Superior temporal gyrus (tissue), 1 donor: ENCODE data around the gene MUS81.
A peak's percentile ranks its signal among the peaks of the same experiment; 100 is the strongest.

Source experiments
- DNase-seq: peaks from one replicate; pipeline ENCODE4 v3.0.0-alpha.2; 2016; ENCODE audit errors: extremely low spot score

Gene MUS81

DNA sequence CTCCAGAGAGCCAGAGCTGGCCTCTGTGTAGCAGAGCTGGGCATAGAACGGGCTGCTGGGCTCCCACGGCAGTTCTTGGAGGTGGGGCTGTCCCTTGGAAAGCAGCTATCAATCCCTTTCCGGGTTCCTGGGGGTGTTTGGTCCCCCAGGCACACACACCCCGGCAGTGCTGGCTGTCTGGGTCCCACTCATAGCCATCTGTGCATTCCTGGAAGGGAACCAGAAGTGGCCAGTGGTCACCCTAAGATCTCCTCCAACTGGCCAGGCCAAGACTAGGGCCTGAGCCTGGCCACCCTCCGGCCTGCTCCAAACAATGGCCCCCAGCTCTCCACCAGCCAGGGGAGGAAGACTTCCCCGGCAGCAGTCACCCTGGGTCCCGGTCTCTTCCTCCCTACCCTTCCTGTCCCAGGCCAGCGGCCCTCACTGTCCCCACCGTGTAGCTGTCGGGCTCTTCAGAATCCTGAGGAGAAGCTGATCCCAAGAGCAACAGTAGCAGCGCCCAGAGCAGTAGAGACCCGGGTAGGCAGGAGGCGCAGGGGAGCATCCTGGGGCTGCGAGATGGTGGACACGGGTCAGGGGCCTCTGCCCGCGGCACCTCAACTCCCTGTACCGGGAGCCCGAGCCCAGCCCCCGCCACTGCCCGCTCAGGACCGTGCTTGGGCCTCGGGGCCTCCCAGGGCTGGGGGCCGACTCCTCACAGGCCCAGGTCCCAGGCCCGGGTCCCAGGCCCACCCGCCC, 11.7 kb downstream of the MUS81 start:
- DNase-seq: no peak

DNA sequence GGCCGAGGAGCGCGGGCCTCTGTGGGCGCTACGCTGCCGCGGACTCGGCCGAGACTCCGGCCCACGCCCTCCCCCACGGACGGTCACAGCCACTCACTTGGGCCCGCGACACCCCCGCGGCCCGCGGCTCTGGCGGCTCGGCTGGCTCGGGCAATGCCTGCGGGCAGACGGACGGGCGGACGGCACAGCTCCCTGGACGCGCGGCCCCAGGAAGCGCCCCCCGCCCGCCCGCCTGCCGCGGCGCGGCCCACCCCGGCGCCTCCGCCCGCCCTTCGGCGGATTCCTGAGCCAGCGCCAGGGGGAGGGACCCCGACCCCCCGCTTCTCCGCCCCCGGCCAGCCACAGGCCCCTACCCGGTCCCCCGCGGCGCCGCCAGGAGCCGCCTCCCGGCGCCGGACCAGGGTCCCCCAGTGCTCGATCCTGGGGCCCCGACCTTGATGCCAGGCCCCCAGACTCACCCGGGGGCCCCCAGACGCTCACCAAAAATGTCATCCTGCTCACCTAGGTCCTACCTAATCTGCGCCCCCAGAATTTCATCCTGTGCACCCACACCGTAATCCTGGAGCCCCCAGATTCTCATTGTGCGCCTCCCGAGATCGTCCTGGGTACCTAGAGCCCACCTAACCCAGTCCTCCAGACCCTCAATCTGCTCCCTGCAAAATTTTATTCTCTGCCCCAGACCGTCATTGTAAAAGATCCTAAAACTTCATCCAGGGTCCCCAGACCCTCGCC, 12.5 kb downstream of the MUS81 start, which contains the start of gene EFEMP2:
Gene EFEMP2 (minus strand): TSS at position 215 of the 732 bp plus-strand sequence. CDS start 446 bp downstream, outside the sequence.
- no peak for DNase-seq

DNA sequence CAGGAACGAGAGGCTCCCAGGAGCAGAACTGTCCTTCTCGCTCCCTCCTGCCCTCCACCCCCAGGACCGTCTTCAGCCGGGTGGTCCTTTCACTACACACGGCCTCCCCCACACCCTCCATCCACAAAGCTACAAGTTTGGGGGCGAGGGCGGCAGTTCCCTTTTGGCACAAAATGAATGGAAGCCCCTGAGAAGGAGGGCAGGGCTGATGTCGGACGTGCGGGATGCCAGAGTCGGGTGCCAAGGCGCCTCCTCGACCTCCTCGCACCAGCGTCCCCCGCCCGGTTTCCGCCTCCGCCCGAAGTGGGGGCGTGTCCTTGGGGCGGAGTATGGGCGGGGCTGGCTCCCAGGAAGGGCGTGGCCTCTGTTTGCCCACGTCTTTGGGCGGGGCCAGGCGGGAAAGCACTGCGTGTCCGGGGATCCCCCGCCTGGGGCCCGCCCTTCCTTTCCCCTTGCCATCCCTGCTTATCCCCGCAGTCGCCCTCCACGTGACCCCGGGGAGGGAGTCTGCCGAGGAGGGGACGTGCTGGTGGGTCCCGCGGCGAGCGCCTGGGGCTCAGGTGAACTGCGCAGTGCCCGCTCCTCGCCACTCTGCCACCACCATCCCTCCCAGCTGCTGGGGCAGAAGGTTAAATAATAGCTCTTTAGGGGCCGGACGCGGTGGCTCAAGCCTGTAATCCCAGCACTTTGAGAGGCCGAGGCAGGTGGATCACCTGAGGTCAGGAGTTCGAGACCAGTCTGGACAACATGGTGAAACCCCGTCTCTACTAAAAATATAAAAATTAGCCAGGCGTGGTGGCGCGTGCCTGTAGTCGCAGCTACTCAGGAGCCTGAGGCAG, 13.3 kb downstream of the MUS81 start:
- DNase-seq: peak; percentile 88

DNA sequence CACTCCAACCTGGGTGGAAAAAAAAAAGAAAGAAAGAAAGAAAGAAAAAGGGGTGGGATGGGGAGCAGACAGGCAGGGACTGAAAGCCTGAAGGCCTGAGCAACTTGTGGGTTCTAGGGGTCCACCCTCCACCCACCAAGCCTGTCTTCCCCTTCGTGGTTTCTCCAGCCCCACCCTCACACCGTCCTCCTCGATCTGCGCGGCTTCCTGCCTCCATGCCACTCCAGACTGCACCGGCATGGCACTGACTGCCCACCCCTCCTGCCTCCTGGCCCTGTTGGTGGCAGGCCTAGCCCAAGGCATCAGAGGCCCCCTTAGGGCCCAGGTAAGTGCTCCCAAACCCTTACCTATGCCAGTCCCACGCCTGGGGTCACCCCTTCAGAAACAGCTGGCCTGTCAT, 19.4 kb downstream of the MUS81 start, which contains the start of gene CTSW:
Gene CTSW (plus strand): TSS at position 221 of the 400 bp plus-strand sequence. CDS start 18 bp downstream, at position 239.
- no peak for DNase-seq

DNA sequence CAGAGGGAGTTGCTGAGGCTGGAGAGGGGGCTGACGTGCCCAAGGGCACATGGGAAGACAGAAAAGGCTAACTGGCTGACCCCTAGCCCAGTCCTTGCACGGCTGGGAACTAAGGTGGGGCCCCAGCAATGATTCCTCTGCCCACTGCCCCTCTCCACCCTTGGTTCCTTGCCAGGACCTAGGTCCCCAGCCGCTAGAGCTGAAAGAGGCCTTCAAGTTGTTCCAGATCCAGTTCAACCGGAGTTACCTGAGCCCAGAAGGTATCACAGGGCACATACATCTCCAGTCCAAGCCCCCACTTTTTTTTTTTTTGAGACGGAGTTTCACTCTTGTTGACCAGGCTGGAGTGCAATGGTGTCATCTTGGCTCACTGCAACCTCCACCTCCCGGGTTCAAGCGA, 19.8 kb downstream of the MUS81 start:
- DNase-seq: no peak

DNA sequence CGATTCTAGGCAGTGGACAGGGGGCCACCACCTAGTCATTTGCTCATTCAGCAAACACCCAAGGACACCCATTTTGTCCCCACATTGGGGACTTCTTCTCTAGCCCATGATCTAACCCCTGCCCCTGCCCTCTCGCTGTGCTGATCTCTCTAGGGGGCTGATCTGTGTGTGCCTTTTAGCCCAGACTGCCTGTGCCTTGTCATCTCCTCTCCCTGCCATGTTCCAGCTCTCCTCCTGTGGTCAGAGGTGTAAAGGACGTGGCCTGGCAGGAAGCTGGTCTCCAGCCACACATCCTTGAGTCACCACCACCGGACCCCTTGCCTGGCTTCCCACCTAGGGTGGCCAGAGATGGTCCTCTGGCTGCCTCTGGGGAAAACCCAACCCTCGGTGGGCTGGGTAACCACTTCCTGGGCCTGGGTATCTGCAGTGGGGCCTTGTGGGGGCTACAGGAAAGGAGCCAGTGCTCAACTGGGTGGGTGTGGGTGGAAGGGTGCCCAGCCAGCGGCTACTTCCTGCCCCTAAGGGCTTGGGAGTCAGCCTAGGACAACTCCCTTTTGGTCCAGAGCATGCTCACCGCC, 20.7 kb downstream of the MUS81 start:
- no peak for DNase-seq

DNA sequence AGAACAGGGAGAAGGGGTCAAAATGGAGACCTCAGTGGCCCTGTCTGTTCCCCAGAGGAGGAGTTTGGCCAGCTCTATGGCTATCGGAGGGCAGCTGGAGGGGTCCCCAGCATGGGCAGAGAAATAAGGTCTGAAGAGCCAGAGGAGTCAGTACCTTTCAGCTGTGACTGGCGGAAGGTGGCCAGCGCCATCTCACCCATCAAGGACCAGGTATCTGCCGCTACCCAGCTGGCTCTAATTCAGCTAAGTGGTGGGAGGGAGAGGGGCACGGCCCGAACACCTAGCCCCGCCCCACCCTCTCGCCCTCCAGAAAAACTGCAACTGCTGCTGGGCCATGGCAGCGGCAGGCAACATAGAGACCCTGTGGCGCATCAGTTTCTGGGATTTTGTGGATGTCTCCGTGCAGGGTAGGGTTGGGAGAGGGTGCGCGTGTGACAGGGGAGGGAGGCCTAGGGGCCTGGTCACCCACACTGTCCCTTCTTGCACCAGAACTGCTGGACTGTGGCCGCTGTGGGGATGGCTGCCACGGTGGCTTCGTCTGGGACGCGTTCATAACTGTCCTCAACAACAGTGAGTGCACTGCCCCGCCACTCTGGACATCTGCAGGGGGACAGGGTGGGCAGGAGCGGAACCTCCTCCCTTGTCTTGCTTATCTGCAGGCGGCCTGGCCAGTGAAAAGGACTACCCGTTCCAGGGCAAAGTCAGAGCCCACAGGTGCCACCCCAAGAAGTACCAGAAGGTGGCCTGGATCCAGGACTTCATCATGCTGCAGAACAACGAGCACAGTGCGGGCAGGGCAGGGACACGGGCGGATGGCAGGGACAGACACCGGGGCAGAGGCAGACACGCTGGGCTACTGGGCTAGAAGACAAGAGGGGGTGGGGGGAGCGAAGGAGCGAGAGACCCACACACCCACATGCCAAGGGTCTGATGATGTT, 22.2 kb downstream of the MUS81 start:
- no peak for DNase-seq

DNA sequence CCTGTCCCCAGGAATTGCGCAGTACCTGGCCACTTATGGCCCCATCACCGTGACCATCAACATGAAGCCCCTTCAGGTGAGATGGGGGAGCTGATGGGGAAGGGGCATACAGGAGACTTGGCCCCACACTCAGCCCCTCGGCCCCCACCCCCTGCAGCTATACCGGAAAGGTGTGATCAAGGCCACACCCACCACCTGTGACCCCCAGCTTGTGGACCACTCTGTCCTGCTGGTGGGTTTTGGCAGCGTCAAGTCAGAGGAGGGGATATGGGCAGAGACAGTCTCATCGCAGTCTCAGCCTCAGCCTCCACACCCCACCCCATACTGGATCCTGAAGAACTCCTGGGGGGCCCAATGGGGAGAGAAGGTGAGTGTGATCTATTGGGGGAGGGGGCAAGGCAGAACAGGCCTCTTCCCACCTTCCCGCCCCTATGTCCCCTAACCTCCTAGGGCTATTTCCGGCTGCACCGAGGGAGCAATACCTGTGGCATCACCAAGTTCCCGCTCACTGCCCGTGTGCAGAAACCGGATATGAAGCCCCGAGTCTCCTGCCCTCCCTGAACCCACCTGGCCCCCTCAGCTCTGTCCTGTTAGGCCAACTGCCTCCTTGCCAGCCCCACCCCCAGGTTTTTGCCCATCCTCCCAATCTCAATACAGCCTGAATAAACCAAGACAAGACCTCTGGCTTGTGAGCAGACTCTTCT, 23.0 kb downstream of the MUS81 start:
- DNase-seq: no peak

DNA sequence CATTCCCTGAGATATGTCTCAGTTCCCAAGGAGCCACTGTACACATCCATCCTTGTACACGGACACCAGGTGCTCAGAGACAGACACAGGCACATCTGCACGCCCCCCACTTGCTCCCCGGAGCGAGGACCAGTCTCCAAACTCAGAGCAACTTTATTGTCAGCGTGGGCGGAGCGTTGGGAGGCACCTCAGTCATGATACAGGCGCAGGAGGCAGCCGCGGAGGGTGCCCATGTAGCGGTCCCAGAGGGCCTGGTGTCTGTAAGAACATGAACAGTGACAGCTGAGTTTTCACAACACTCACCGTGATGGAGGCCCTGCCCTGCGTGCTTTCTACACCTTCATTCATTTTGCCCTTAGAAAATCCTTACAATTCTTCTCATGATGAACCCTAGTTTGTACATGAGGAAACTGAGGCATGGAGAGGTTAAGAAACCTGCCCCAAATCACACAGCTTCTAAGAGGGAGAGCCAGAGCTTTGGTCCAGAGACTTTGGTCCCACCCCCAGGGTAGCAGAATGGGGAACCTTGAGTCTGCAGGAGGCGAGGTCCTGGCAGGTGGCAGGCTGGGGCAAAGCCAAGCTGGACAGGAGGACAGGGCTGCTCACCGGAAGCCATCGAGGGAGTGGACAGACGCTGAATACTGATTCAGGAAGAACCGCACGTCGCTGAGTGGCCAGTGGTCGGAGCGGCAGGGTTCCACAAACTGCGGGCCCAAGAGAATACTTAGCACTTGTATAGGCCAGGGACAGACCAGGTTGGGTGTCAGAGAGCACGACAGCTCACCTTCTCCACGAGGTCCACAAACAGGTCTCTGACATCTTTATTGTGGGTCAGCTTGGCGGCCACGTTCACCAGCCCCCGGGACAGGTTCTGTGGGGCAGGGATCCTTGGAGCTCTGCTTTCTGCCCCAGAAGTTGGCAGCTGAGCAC, 23.8 kb downstream of the MUS81 start:
- no peak for DNase-seq

DNA sequence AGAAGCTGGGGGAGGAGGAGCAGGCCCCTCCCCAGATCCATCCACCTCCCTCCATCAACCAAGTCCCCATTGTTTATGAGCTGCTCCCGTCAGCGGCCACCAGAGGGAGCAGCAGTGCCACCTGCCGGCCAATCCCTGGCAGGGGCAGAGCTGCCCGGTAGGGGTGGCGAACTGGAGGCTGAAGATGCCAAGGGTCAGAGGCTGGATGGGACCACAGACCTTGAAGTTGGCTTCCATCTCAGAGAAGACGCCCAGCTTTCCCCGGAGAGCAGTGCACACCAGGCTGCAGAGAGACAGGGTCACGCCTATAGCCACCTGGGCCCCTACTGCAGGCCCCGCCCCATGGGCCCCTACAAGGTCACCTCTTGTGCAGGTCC, 24.5 kb downstream of the MUS81 start:
- DNase-seq: peak; percentile 84

DNA sequence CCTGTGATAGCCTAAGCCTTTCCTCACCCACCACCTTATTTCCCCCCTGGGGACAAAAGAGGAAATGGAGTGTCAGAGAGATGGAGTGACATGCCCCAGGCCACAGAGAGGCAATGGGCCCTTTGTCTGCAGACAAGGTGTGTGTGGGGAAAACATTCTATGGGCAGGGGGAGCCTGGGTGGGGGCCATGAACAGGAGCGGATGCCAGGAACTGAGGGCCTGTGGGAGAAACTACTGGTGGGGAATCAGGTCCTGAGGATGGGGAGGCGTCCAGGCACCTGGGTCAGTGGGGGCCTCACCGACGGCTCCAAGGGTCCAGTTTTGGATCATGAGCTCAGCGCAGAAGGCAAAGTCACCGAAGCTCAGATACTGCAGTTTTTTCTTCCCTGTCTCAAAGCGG, 25.0 kb downstream of the MUS81 start:
- DNase-seq: no peak

DNA sequence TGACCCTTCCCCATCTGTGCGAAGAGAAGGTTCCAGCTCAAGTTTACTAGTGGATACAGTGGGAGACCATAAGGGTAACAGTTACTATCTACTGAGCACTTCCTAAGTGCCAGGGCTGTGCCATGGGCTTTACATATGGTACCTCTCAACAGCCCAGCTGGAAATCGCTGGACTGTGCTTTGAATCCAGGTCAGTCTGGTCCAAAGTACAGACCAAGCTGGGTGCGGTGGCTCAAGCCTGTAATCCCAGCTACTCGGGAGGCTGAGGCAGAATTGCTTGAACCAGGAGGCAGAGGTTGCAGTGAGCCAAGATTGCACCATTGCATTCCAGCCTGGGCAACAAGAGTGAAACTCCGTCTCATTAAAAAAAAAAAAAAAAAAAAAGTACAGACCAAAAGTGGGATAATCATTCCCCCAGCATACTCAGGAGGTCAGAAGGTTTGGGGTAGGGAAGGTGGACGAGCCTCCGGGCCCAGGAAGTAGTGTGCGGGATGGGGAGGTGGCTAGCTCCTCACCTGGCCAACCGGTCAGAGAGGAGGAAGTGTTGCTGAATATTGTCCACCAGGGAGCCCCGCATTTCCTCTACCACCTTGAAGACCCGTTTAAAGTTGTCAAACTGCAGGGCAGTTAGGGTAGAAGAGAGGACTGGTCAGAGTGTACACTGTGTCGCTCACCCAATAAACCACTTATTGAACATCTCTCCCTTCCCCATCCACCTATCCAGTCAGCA, 25.7 kb downstream of the MUS81 start:
- DNase-seq: no peak

DNA sequence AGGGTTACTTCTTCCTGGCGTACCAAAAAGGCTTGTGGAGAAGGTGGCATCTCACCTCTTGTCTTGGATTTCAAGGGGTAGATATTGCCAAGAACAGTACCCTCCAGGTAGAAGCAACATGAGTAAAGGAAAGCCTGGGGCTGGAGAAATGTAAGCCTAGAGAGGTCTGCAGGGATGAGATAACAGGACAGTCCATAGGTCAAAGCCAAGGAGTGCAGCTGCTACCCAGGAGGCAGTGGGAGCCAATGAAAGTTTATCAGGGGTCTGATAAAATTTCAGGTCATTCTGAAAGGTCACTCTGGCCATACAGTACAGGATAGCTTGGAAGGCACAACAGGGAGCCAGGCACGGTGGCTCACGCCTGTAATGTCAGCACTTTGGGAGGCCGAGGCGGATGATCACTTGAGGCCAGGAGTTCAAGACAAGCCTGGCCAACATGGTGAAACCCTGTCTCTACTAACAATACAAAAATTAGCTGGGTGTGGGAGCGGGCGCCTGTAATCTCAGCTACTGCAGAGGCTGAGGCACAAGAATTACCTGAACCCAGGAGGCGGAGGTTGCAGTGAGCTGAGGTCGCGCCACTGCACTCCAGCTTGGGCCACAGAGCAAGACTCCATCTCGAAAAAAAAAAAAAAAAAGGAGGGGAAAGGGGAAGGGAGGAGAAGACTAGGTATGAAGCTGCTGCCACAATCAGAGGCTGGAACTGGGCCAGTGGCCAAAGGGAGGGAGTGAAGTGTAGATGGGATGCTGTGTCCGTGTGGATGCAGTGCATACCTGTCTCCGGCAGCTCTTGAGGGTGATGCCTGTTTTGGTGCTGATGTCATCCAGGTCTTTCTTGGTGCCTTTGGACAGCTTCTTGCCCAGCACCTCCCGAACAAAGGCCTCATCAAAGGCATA, 26.8 kb downstream of the MUS81 start:
- DNase-seq: no peak

DNA sequence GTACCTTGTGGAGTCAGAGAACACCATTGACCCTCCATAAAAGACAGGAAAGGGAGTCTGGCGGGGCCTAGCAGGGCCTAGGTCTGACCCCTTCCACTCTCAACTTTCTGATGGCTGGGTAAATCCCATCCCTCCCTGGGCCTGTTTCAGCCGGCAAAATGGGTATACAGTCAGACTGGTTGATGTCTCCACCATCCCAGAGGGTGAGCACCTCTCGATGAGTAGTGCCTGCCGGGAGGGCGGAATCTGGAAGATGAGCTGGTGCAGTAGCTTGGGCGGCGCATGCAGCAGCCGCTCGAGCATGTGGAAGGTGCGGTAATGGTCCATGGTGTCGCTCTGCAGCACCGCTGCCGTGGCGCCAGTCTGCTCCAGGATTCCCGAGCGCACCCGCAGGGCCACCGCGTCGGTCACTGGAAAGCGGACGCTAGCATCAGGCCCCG, 27.5 kb downstream of the MUS81 start:
- DNase-seq: no peak

DNA sequence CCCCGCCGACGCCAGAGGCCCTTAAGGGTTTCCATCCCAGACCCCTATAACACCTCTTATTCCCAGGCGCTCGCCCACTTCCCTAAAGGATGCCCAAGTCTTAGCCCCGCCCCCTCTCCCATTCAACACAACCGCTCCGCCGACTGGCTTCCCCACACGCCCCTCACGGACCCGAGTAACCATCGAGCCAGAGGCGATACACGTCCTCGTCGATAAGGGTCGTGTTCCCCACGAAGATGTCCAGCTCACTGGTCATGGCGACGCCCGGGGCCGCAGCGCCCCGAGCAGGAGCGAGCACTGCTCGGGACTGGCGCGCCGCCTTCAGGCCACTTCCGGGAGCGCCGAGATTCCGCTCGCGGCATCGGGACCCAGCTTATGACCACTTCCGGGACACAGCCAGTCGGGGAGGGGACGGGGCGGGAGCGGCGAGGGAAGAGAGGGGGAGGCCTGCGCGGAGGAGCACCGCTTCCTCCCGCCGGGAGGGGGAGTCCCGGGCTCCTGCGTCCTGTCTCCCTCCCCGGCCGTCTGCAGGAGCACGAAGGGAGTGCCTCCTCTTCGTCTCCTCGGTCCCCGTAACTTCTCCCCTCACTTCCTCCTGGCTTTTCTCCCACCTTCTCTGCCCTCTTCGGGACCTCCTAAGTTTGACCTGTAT, 28.1 kb downstream of the MUS81 start, which contains the start of gene FIBP:
Gene FIBP (minus strand): TSS at position 309 of the 652 bp plus-strand sequence. CDS start 53 bp downstream, at position 256.
- DNase-seq: peak; percentile 94
